CD4-positive, alpha-beta T cell treated with Interleukin-10 for 1 hour (primary cell): ENCODE data around the gene SLC1A7.

Experiments used
- DNase-seq: peaks from one replicate; pipeline ENCODE4 v3.0.0-alpha.2; 2020

Gene SLC1A7

DNA sequence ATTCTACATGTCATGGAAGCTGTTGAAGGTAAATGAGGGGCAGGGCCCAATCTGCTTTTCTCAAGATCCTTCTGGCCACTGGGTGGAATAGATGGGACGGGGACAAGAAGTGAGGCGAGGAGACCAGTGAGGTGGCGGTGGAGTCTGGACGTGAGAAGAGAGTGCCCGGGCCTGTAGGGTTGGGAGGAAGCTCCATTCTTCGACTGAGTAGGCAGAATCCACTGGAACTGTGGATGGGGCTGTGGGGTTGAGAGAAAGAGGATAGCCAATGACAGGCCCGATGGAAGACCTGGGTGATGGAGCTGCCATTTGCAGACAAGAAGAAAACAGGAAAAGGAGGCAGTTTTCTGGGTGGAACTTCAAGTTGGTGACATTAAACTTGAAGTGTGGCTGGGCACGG is 10.3 kb downstream of the SLC1A7 start:
- DNase-seq, result no peak

DNA sequence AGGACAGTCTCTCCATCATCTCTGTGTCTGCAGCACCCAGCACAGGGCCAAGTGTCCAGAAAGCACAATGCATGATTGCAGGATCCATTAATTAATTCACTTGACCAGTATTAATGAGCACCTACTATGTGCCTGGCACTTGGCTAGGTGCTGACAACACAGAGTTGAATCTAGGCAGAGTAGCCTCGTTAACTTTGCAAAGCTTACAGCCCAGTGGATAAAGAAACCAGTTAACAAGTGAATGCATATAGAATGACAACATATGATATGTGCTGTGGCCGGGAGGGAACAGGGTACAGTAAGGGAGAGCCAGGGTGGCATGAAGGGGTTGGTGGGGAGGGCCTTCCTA is 10.9 kb downstream of the SLC1A7 start:
- DNase-seq, result no peak

DNA sequence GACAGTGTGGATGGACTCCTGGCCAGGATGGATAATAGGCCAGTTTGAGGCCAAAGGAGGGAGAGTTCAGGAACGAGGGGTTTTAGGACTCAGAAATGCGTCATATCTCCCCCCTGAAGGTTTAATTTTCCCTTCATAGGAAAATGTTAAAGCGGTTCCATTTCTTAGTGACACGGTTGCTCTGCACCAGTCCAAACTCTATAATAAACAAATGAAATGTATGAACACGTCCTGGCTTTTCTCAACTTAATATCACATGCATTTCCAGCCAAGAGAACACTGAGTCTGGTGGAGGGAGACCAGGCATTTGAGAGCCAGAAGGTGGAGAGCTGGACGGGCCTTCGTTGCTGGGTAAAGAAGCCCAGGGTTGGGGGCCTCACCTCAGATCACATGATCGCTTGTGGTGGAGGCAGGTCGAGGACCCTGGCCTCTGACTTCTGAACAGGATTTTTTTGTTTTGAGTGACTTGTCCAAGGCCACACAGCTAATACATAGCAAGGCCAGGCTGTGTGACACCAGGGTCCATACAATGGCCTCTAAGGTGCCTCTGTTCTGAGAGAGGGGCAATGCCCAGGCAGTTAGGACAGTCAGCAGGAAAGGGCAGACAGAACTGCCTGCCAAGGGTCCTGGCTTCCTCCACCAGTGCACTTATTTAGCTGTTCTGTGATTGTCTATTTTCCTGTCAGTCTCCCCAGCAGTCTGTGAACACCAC is 11.4 kb downstream of the SLC1A7 start:
- DNase-seq, result no peak

DNA sequence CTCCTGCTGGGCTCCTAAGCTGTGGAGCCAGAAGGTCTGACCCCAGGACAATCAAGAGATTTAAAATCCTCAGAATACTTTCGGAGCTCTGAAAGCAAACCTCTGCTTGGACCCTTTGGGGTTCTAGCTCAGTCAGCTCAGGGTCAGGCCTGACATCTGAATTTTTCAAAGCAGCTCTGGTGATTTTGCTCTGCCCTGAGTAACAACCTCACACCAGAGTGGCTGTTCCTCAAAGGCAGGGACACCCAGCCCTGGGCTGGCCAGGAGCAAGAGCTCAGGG is 11.9 kb downstream of the SLC1A7 start:
- no peak for DNase-seq

DNA sequence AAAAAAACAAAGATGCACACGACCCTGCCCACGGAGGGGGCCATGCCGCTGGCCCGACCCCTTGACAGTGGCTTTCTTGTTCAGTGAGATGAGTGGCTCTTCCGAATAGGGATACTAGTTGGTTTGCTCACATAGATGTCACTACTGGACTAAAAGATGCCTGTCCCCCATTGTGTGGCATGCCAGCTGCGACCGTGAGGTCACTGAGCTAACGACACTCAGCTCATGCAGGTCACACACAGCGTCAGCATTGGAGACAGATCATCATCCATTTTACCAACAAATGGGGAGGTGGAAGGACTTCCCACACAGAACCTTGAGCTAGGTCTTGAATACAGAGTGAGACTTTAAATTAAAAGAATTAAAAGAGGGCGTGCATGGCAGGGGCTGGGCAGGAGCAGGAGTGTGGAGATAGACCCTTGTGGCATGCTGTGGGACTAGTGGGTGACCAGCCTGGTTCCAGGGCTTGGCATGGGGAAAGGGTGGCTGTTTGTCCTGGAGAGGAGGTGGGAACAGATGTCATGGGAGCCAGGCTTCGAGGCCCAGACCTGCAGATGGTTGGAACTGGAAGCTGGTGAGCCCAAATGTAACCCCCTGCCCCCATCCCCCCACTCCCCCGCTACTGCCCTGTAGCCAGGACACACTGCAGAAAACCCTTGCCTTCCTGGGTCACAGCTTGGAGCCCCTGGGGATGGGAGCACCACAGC is 12.4 kb downstream of the SLC1A7 start:
- no peak for DNase-seq

DNA sequence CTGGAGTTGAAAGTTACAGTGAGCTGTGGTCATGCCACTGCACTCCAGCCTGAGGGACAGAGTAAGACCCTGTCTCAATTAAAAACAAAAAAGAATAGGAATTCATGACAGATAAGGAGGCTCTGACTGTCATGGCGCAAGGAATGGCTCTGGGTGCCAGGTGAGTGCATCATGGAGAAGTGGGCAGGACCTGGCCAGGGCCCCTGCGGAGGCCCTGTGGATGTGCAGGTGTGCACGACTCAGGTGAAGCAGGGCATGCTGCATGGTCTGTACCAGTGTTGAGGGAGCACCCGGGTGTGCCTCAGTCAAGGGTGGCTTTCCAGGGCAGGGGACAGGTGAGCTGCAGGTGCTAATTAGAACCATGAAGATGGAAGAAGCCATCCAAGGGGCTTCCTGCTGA is 14.0 kb downstream of the SLC1A7 start:
- no peak for DNase-seq

DNA sequence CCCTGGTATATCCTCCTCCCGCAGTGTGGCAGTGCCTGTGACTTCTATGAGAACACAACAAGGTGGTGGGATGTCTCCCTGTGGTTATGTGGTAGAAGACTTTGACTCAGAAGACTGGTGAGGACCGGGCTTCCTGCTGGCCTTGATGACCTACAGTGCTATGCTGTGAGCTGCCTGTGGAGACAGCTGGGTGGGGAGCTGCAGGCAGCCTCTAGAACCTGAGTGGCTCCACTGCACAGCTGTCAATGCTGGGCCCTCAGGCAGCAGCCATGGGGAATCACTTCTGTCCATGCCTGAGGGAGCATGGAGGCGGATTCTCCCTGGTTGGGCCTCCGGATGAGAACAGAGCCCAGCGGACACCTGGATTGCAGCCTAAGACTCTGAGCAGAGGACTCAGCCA is 14.9 kb downstream of the SLC1A7 start:
- peak; percentile 20 for DNase-seq

DNA sequence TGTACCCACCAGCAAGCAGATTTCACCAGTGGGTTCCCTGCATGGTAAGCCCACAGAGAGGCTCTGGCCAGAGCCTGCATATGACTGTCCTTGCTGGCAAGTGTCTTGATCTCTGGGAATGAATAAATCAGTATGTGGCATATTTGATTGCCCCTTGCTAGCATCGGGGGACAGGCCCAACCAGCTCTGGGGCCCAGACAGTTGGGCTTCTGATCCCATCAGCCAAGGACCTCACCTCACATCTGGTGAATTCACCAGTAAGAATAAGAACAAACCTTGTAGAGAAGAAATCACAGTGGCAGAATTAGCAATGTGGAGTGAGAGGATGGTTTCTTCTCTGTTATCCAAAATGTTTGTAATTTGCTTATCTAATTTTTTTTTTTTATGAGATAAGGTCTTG is 15.9 kb downstream of the SLC1A7 start:
- no peak for DNase-seq

DNA sequence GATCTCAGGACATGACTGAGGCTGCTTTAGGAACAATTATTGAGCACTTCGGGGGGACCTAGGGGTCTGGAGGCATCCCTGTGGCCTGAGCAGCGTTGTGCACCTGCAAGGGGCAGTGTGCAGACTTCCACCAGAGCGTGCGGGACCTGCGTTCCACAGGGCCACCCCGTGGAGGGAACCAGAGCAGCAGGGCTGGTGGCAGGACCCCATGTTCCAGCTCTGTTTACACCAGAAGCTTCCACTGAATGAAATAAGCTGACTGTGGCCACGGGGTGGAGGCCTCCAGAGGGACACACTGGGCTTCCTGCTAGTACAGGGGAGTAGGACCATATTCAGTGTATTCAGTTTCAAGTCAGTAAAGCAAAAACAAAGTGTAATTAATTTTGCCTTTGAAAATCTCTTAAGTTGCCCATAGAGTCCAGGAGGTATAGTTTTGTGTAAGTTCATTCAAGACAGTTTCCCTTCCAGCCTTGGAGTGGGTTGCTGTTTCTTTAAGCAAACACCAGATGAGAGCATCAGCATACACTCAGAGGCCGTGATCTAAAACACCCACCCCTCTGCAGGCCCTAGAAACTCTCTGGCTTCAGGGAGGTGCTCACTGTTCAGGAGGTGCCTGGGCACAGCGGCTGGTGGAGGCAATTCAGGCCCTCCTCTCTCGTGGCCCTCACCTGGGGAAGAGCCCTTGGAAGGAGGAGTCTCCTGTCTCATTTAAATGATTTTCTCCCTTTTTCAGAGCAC is 16.6 kb downstream of the SLC1A7 start:
- no peak for DNase-seq

DNA sequence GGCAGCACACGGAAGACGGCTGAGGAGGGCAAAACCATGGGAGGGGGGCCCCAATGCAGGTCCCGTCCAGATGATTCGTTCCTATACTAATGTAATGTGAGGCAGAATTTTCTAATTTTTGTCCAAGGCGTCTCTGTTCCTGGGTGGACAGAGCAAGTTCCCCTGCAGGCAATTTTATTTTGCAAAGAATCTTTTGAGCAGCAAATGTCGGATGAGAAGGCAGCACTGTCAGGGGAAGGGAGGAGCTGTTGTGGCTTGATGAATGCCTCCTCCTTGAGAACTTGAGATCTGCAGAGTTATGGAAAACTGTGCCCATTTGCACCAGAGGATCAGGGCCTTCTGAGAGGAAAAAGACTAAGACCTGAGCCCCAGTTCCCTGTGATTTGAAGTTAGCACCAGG is 17.3 kb downstream of the SLC1A7 start:
- no peak for DNase-seq

DNA sequence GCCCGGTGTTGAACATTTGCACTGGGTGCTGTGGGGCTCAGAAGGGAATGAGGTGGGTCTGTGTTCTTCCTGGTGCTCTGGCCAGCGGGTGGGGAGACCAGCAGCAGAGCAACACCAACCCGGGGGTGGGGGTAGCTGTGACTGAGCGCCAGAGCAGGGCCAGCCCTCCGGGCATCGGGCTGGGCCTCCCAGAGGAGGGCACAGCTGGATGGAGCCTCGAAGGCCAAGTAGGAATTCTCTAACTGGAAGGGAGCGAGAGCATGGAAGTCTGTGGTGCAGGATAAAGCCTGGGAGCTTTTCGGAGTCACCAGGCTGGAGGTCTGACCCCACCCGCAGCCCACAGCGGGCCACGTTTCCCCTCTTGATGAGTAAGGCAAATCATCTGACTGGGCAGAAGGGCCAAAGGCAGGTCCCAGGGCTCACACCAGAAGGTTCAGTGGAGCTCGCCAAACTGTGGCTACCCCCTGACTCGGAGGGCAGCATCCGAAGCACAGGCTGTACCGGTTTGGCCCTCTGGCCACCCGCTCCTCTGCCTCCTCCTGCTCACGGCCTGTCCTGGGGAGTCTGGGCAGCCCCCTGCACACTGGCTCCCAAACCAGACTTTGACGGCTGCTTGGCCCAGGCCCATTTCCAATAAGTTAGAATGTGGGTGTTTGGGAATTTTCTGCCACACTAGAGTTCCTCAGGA is 18.8 kb downstream of the SLC1A7 start:
- DNase-seq, result no peak

DNA sequence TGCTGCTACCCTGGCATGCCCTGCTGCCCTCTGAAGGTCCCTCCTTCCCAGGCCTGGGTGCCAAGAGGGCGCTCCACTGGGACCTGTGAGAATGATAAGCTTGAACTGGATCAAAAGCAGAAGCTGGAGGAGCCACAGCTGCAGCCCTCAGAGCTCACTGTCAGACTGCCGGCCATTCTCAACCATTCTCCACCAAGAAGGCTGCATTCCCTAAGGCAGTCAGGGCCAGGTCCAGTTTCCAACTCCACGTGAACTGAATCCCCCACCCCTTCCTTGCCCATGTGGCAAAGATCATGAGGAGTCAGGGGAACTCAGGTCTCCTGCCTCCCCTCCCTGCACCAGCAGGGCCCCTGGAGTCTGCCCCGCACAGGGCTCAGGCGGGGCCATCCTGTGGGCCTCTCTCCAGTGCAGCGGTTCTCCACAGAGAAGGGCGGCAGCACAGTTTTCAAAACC is 19.5 kb downstream of the SLC1A7 start:
- DNase-seq, result no peak

DNA sequence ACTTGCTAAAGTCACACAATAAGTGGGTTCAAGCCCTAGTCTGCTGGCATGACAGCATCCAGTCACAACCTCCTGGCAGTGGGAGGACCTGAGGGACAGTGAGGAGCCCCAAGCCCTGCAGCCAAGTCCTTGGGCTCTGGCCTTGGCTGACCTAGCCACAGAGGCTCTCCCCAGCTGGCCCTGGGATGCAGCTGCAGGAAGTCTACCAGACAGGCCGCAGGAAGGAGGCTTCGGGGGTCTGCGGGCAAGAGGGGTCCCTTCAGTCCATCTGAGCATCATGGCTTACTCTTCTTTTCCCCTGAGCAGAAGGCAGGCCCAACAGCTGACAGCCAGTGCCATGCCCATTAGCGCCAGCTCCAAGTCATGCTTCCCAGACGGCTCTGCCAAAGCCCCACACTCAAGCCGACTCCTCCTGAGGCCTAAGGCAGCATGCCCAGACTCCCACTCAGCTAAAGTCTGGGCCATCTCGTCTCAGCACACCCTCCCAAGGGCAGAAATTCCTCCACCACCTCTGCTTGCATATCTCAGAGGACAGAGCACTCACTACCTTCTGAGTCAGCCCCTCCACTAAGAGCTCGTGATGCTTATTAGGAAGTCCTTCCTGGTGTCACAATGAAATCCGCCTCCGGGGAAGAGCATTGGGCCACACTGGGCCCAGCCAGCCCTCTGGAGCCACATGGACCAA is 20.1 kb downstream of the SLC1A7 start:
- no peak for DNase-seq

DNA sequence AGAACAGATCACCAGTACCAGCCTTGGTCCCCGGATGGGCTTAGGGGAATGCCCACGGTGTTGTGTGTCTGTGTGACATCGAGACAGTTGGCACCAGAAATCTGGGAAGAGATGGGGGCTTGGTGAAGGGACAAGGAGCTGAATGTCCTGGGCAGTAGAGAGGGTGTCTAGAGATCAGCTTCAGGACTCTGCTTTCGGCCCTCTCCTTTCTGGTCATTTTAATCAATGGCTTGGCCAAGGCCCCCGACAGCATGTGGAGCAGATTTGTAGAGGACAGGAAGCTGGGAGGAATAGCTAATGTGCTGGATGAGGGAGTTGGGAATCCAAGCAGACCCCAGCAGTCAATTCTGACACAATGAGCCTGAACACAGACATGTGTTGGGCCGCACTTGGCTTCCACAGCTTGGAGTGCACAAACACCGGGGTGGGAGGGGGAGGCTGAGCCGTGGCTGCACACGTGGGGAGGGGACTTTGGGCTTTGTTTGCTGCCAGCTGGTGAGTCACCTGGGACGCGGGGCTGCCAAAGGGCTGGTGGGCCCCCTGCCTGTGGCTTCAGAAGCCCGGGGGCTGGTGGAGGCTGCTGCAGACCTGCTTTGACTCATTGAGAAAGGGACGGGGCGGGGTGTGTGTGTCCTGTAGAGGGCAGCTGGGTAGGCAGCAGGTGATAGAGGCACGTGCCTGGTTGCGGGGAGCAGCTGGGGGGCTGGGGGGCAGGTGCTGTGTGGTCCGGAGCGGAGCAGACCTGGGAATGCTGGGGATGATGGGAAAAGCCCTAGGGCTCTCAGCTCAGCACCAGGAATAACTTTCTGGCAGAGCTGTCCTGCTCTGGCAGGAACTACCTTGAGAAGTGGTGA is 20.9 kb downstream of the SLC1A7 start:
- no peak for DNase-seq

DNA sequence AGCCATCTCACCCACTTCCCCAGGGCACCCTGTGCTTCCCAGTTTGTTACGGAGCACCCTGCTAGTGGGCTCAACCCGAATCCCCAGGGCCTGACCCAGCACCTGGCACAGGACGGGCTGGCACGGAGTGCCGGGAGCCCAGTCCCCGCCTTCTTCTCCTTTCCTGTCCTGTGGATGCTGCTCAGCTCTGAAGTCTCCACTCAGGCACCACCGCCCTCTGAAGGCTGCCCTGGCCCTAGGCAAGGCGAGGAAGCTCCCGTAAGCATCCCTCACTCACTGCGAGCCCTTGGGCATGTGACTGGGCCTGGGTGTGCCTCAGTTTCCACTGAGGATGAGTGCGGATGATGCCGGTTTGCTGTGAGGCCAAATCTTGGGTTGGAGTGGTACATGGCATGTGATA is 21.8 kb downstream of the SLC1A7 start:
- DNase-seq, result no peak

DNA sequence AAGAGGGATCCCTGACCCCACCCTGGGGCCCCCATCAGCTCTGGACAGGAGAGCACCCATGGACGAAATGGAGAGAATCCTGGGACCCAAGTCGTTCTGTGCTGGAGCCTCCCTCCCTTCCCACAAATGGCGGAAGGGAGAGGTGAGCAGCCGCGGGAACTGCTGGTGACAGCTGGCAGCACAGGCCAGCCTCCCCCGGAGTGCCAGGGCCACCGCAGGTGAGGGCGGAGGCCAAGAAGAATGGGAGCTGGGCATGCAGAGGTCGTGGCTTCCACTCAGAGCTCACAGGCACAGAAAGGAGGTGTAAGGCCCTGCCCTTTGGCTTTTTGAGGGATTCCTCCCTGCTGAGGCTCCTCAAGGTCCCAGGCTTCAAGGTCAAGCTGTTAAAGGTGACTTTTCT is 24.6 kb downstream of the SLC1A7 start:
- DNase-seq, result no peak

DNA sequence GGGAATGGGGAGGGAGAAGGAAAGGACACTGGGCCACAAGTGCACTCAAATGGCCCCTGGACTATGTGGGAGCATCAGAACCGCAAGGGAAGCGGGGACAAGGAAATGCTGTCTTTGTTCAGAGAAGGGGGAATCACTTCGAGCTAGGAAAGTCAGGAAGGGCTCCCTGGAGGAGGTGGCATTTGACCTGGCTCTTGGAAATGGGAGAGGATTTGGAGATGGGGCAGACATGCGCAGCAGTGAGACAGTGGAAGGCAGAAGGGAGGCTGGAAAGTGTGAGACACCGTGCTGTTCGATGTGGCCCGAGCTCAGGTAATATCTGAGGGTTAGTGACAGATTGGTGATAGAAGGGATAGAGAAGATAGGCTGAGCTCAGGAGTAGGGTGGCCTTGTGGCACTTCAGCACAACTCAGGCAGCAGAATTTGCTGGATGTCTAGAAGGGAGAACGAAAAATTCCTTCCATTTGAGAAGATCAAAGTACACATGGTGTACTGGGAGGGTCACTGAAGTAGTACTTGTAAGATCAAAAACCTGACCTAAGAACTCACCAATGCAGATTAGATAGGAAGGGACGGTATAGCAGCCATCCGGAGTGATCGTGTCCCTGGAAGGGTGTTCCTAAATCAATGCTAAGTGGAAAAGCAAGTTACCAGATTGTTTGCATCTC is 25.4 kb downstream of the SLC1A7 start:
- no peak for DNase-seq

DNA sequence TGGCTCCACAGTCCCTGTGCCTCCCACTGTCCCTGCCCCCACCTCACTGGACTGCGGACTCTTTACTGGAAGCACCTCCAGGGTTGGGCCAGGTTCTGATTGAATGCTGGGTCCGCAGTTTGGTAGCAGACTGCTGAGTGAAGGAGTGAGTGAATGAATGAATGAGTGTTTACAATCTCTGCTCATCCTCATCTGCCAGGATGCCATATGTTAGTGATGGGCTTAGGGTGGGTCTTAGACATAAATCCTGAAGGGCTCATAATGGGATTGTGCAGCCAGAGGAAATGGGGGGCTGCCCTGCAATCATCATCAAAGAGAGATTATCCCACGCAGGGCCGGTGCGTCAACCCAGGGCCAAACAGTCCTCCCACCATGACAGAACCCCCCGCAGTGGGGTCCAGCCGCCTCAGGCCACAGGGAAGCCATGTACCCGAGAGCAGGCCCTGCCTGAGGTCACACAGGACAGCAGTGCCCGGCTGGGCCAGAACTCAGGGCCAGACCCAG is 26.1 kb downstream of the SLC1A7 start:
- no peak for DNase-seq

DNA sequence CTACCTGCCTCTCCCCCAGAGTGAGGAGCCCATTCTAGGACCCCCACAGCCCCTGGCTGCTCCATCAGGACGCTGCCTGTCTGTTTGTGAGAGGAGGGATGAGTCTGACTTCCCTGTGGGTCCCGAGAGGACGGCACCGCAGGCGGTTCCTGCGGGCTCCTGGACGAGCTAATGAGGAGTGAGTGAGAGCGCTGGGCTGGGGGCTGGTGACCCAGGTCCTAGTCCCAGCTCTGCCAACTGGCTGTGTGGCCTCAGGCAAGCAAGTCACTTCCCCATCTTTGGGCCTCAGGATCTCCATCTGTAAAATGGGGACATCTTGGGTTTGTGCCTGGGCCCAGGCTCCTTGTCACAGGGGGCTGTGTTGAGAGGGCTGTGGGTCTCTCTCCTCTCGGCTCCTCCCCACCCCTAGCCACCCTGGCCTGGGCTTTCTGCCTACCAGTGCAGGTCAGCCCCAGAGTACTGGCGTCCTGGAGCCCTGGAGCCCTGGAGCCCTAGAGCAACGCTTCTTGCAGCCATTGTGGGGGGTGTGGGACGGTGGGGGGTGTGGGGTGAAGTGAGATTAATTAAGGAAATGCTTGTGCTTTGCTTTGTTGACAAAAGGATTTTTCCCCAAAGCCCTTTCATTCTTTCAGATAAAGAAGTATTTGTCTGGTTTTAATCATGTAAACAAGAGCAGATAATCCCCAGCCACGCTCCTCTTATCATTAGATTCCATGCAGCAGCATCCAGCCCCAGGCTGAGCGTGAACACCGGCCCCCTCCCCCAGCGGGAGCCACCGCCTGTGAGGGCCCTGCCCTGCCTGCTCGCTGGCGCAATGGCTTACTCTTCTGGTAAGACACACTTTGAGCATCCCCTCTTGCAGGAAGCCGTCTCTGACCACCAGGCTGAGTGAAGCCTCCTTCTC is 26.8 kb downstream of the SLC1A7 start:
- no peak for DNase-seq
